CD4-positive, alpha-beta T cell treated with Interleukin-17A for 1 hour (primary cell): ENCODE data around the gene TBC1D19.
A peak's percentile ranks its signal among the peaks of the same experiment; 100 is the strongest.
"Not testable (repeated sequence)": the region's sequence is repeated elsewhere in the genome, so short reads cannot be mapped to it uniquely, and the experiment has no call there.

Source experiments
- DNase-seq: peaks from one replicate; pipeline ENCODE4 v3.0.0-alpha.2; 2020

TBC1D19 gene

GRCh38 chr4:26690506-26690905 is 106.6 kb downstream of the TBC1D19 start:
- no peak for DNase-seq

GRCh38 chr4:26692014-26692726 is 108.3 kb downstream of the TBC1D19 start:
- DNase-seq: no peak

DNA sequence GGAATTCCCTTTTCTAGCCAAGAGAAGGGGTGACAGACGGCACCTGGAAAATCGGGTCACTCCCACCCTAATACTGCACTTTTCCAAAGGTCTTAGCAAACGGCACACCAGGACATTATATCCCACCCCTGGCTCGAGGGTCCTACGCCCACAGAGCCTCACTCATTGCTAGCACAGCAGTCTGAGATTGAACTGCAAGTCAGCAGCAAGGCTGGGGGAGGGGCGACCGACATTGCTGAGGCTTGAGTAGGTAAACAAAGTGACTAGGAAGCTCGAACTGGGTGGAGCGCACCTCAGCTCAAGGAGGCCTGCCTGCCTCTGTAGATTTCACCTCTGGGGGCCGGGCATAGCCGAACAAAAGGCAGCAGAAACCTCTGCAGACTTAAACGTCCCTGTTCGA is 110.2 kb downstream of the TBC1D19 start:
- DNase-seq: not testable (repeated sequence)

DNA sequence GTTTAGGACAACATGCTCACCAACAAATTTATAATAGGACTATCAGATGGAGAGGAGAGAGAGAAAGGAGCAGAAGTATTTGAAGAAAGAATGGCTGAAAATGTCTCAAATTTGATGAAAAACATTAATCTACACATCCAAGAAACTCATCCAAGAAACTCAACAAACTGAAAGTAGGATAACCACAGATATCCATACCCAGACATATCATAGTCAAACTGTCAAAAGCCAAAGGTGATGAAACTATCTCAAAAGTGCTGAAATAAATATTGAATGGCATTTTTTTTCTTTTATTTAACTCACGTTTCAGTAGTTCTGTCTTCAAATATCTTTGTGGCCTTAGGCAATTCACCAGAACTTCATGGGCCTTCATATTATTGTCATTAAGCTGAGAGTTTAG is 116.2 kb downstream of the TBC1D19 start:
- DNase-seq: no peak

DNA sequence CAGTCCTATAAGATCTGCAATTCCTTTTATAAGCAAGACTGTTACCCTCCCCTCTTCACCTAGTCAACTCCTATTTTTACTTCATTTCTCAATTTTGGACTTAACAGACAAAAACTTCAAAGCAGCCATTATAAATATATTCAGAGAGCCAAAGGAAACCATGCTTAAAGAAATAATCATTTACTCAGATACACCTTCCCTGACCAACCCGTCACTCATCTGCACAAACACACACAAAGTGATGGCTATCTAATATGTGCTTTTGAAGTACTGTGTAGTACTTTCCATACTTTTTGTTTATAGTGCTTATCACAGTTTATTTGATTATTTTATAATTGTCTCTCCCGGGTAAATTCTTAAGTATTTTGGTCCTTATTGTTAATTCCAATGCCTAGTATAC is 117.2 kb downstream of the TBC1D19 start:
- DNase-seq: no peak

DNA sequence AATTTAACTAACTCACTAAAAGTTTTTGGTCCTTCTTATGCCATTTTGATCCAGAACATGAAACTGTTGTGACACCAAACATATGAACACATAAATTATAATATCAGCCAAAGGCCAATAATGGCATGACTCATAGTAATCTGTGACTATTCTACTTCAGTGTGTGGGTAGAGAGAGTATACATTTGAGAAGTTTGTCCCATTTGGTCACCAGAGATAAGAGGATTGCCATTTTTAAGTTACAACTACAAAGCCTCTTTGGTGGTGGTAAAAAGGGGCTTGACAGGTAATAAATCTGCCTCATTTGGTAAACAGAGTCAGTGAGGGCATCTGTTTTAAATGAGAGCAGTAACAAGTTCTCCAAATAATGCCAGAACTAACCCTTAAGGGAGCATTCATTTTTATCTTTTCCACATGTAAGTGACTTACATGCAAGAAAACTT is 117.9 kb downstream of the TBC1D19 start:
- DNase-seq: no peak

- no peak for DNase-seq
Observed at GRCh38 chr4:26707342-26707741, 123.5 kb downstream of the TBC1D19 start.

DNA sequence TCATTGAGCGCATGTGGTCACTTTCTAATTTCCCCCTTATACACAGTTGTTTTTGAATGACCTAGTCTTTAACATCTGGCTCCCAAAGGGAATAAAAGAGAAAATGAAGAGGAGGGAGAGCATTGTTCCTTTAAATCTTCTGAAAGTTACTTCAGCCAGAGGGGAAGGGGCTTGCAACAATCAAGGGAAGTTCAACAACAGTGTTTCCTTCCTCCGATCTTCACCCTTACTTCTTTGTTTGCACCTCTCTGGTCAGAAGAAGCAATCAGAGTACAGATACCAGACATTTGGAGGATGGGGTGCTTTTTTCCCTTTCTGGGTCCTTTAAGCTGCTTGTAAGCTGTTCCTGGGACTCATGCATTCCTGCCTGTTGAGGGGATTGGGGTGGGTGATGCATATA is 125.4 kb downstream of the TBC1D19 start:
- no peak for DNase-seq

DNA sequence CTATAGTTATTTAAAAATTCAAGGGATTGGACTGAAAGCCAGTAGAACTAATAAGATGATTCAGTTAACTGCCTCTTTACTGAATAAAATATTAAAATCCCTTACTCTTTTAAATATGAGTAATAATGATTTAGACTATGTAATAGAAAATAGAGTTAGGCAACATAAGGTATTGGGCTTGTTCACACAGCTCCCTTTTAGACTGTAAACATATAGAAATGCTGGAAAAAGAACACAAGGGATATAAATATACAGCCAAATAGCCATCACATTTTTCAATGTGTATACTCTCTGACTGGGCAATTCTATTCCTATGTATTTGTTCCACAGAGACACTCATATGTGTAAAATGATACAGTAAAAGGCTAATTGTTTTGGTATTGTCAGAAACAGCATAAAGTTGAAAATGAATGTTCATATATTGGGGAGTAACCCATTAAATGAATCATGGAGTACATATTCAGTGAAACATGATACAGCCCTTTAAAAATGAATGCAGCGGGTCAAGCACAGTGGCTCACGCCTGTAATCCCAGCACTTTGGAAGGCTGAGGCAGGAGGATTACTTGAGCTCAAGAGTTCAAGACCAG is 129.8 kb downstream of the TBC1D19 start:
- no peak for DNase-seq

- DNase-seq: no peak
Observed at GRCh38 chr4:26715636-26716242, 131.9 kb downstream of the TBC1D19 start.

DNA sequence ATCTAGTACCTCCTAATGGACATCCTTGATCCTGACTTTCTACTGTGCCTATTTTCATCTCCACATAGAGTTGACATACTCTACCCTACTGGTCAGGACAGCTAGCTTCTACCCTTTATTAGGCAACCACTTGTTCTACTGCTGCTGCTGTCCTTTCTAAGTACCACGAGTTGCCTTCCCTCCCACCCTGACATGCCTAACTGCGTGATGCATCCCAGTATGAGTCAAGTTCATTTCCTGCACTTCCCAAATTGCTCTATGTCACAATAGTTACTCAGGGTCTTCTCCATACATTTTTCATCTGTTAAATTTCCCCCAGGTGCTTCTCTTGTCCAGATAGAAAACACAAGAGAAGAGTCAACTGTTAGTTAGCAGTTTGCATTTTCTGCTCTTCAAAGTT is 133.4 kb downstream of the TBC1D19 start:
- no peak for DNase-seq

DNA sequence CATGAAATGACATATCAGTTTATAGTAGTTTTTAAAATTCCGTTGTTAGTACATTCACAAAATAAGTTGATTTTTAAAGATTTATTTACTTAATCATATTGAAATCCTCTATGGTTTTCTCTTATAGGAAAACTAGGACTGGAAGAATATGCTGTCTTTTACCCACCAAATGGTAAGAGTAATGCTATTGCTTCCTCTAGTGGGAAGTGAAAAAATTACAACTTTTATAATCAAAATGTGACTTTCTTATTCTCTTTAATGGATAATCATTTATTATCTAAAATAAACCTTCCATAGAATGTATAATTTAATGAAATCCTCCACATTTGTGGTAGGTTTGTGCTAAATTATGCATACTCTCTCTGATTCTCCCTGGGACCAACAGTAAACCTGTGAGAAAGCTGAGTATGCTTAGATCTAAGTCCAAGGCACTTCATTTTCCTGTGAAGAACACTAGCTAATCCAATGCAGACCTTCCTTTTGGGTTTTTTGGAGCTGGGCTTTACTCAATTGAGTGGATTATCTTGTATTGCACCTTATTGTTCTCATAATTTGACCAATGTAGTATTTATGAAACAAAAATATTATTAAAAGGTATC is 136.2 kb downstream of the TBC1D19 start:
- peak; percentile 7 for DNase-seq

GRCh38 chr4:26721685-26722084 is 137.8 kb downstream of the TBC1D19 start:
- no peak for DNase-seq

DNA sequence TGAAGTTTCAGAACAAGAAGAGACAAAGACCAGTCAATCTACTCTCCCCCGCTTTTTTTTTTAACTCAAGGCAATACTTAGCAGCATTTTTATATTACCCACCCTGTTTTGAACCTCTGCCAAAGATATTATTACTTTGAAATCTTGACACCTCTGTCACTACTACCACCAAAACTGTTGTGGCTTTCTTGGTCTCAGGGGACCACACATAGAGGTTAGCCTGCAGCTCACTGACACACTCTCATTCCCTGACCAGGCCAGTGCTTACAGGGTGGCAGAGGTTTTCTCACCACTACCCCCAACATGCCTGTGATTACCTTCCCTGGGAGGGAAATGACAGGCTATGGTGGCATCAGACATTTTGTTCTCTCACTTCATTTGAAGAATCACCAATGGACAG is 139.3 kb downstream of the TBC1D19 start:
- peak; percentile 49 for DNase-seq

- no peak for DNase-seq
Observed at GRCh38 chr4:26724534-26724933, 140.7 kb downstream of the TBC1D19 start.

DNA sequence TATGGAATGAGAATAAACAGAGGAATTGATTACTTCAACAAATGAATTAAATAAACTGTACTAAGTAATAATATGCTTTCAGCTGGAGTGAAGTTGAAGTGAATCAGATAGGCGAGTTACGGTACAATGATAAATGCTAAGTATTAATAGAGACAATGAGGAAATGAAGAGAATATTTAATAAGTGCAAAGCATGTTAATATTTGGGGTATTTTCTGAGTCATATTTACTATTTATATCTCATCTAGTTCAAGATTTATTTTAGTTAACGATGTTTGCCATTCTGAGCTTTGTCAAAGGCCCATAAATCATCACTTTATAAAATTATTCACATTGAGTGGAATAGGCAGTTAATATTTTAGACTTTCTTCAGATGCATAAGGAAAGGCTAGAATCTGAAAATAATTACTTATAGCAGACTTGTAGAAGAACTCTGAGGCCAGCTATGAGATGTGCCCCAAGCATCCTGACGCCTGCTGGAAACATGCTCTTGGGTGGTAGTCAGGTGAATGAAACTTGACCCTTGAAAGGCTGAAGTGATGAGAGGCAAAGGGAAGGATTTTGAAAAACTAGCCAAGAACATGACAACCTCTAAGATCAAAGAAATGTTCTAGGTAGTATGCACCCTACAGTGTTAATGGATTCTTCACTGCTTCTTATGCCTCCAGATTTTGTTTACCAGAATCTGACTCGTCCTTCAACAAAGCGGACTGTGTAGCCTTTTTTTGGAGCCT is 142.9 kb downstream of the TBC1D19 start:
- DNase-seq: no peak

- no peak for DNase-seq
Observed at GRCh38 chr4:26727844-26728243, 144.0 kb downstream of the TBC1D19 start.

GRCh38 chr4:26729027-26729426 is 145.1 kb downstream of the TBC1D19 start:
- no peak for DNase-seq

DNA sequence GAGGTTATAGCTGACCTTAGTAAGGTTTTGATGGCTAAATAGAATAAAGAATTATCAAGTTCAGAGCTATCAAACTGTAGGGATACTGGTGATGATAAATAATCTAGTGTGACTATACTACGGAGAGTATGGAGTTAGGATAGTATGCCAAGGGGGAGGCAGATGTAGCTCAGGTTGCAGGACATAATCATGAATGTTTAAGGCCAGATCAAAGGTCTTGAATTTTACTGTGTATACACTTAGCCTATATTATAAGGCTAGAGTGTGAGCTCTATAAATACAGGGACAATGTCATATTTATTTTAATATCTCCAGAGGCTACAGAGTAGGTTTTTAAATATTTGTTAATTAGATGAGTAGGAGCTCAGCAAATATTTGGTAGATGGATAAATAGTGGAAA is 145.7 kb downstream of the TBC1D19 start:
- no peak for DNase-seq

DNA sequence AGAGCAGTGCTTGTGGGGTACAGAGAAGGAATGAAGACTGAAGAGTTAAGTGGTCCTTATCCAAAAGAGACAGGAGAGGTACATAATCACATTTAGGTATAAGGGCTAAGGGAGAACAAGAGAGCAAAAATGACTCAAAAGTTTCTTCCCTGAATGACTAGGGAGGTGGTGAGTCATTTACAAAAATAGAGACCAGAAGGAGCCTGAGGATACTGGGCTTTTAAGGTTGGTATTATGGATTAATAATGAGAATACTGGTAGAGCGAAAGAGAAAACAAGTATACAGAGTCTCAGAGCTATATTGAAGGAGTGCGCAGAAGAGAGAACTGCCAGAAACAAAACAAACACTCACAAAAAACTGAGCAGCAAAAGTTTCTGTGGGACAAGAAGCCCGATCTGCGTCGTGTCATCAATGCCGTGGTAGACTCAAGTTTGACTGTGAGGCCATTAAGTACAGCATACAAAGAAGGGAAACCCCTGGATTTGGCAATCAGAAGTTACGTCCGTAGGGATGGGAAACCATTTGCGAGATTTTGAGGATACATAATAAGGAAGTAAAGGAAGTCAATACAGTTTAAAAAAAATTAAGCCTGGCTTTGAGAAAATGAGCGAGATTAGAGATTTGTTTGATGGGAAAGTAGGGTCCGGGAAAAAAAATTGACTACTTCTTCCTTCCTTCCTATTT is 147.6 kb downstream of the TBC1D19 start:
- DNase-seq: no peak

GRCh38 chr4:26732356-26732755 is 148.5 kb downstream of the TBC1D19 start:
- DNase-seq: no peak

GRCh38 chr4:26736621-26737020 is 152.7 kb downstream of the TBC1D19 start:
- no peak for DNase-seq

DNA sequence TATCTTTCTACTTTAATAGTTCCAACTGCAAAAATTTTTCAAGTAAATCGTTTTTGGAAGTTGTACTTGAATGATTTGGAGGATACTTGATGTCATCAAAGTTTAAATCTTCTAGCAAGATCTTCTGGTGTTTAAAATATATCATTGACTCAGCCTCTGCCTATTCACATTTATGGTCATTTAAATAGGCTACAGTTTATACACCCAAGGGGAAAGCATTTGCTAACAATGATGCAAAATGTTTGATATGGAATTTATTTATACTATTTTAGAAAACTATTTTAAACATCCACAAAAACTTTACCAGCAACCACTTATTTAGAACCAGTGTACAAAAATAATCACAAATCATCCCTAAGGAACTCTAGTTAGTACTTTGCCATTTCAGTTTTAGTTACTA is 153.5 kb downstream of the TBC1D19 start:
- DNase-seq: no peak
